HEK293 (cell line): ENCODE results near the gene PLCG1.

ENCODE experiments used
- CTCF ChIA-PET: fragments of 350-600 bp; formaldehyde crosslinking; extraction: SDS; loops from one replicate; lab custom pipeline; 2021; ENCODE audit warnings: antibody characterized with exemption; lab: Yijun Ruan, JAX
- POLR2A ChIA-PET: fragments of 300-600 bp; formaldehyde crosslinking; extraction: SDS; loops from one replicate; lab custom pipeline; 2020; ENCODE audit warnings: antibody characterized with exemption, inconsistent platforms; lab: Yijun Ruan, JAX
- H3K27ac ChIP-seq: fragments of 200-500 bp; sonication (Bioruptor generic); 2 replicates; pipeline ENCODE4 v1.5.1; 2014; ENCODE audit warnings: low read depth, low read length, control low read depth, inconsistent platforms; ENCODE audit errors: extremely low read depth
- H3K36me3 ChIP-seq, 2 experiments: fragments of 200-500 bp in 1 of 2; sonication (Bioruptor generic) in 1 of 2; 1 replicate in 1 of 2; 2 replicates in 1 of 2; pipeline ENCODE4 v1.5.1; 2014 to 2017; ENCODE audit warnings: inconsistent platforms in 2 of 2, low read length in 2 of 2; ENCODE audit not compliant: control insufficient read depth in 2 of 2, insufficient read depth in 1 of 2
- H3K4me1 ChIP-seq: fragments of 200-500 bp; sonication (Bioruptor generic); 2 replicates; pipeline ENCODE4 v1.5.1; 2014; ENCODE audit warnings: mild to moderate bottlenecking, low read length, inconsistent platforms; ENCODE audit not compliant: control insufficient read depth, insufficient read depth
- H3K4me3 ChIP-seq: 2 replicates; pipeline ENCODE4 v1.5.1; 2011; ENCODE audit warnings: low read depth, mild to moderate bottlenecking, control low read depth, low read length, moderate library complexity
- H3K9me3 ChIP-seq: fragments of 200-500 bp; sonication (Bioruptor generic); 2 replicates; pipeline ENCODE4 v1.5.1; 2014; ENCODE audit warnings: low read depth, low read length, inconsistent platforms; ENCODE audit not compliant: control insufficient read depth, insufficient read depth
- FEZF1 ChIP-seq: fragments of 450-650 bp; formaldehyde crosslinking; IDR thresholded peaks from 2 replicates; pipeline ENCODE4 v1.5.1; 2016; ENCODE audit warnings: missing biosample characterization, missing genetic modification characterization
- INSM2 ChIP-seq: fragments of 450-650 bp; formaldehyde crosslinking; IDR thresholded peaks from 2 replicates; pipeline ENCODE4 v1.5.1; 2016; ENCODE audit warnings: missing biosample characterization, missing genetic modification characterization
- KLF1 ChIP-seq: fragments of 450-650 bp; formaldehyde crosslinking; IDR thresholded peaks from 2 replicates; pipeline ENCODE4 v1.5.1; 2016; ENCODE audit warnings: missing biosample characterization, missing genetic modification characterization
- OVOL3 ChIP-seq: fragments of 450-650 bp; formaldehyde crosslinking; IDR thresholded peaks from 2 replicates; pipeline ENCODE4 v1.5.1; 2016; ENCODE audit warnings: missing biosample characterization, missing genetic modification characterization
- SALL2 ChIP-seq: fragments of 450-650 bp; formaldehyde crosslinking; IDR thresholded peaks from 2 replicates; pipeline ENCODE4 v1.5.0; 2017; ENCODE audit warnings: missing biosample characterization, mild to moderate bottlenecking, missing genetic modification characterization, borderline replicate concordance
- ZBTB8A ChIP-seq: fragments of 450-650 bp; formaldehyde crosslinking; IDR thresholded peaks from 2 replicates; pipeline ENCODE4 v1.5.1; 2016; ENCODE audit warnings: missing biosample characterization, missing genetic modification characterization
- ZEB2 ChIP-seq: fragments of 450-650 bp; formaldehyde crosslinking; IDR thresholded peaks from 2 replicates; pipeline ENCODE4 v1.5.1; 2016; ENCODE audit warnings: missing biosample characterization, missing genetic modification characterization
- ZNF132 ChIP-seq: fragments of 450-650 bp; formaldehyde crosslinking; IDR thresholded peaks from 2 replicates; pipeline ENCODE4 v1.5.1; 2017; ENCODE audit warnings: missing biosample characterization, missing genetic modification characterization, borderline replicate concordance
- ZNF146 ChIP-seq: fragments of 450-650 bp; formaldehyde crosslinking; IDR thresholded peaks from 2 replicates; pipeline ENCODE4 v1.5.1; 2016; ENCODE audit warnings: missing biosample characterization, missing genetic modification characterization
- ZNF16 ChIP-seq: fragments of 450-650 bp; formaldehyde crosslinking; IDR thresholded peaks from 2 replicates; pipeline ENCODE4 v1.5.1; 2016; ENCODE audit warnings: low read depth, missing biosample characterization, missing genetic modification characterization
- ZNF274 ChIP-seq, 2 experiments: fragments of 200-500 bp in 1 of 2; fragments of 450-650 bp in 1 of 2; sonication (Bioruptor generic) in 1 of 2; formaldehyde crosslinking in 1 of 2; IDR thresholded peaks; 2 replicates each; pipeline versions ENCODE4 v1.5.1 to v1.6.1; 2014 to 2016; ENCODE audit warnings: borderline replicate concordance in 1 of 2, inconsistent platforms in 1 of 2, low read length in 1 of 2, missing biosample characterization in 1 of 2, missing genetic modification characterization in 1 of 2
- ZNF341 ChIP-seq: fragments of 450-650 bp; formaldehyde crosslinking; IDR thresholded peaks from 2 replicates; pipeline ENCODE4; 2016; ENCODE audit warnings: low read depth, missing biosample characterization, missing genetic modification characterization
- ZNF416 ChIP-seq: fragments of 450-650 bp; formaldehyde crosslinking; IDR thresholded peaks from 2 replicates; pipeline ENCODE4 v1.5.1; 2016; ENCODE audit warnings: missing biosample characterization, missing genetic modification characterization
- ZNF521 ChIP-seq: fragments of 450-650 bp; formaldehyde crosslinking; IDR thresholded peaks from 2 replicates; pipeline ENCODE4 v1.5.1; 2017; ENCODE audit warnings: missing biosample characterization, mild to moderate bottlenecking, missing genetic modification characterization
- ZNF548 ChIP-seq: fragments of 450-650 bp; formaldehyde crosslinking; IDR thresholded peaks from 2 replicates; pipeline ENCODE4 v1.5.1; 2016; ENCODE audit warnings: missing biosample characterization, missing genetic modification characterization
- ZNF585B ChIP-seq: fragments of 450-650 bp; formaldehyde crosslinking; IDR thresholded peaks from 2 replicates; pipeline ENCODE4 v1.5.1; 2016; ENCODE audit warnings: missing biosample characterization, missing genetic modification characterization
- ZNF704 ChIP-seq: fragments of 450-650 bp; formaldehyde crosslinking; IDR thresholded peaks from 2 replicates; pipeline ENCODE4 v1.5.1; 2016; ENCODE audit warnings: missing biosample characterization, missing genetic modification characterization
- ZNF843 ChIP-seq: fragments of 450-650 bp; formaldehyde crosslinking; IDR thresholded peaks from 2 replicates; pipeline ENCODE4 v1.5.1; 2016; ENCODE audit warnings: missing biosample characterization, missing genetic modification characterization
- TF ChIP-seq, protein P1 (sequence below): fragments of 450-650 bp; formaldehyde crosslinking; IDR thresholded peaks from 2 replicates; pipeline ENCODE4 v1.5.1; 2016; ENCODE audit warnings: missing biosample characterization, missing genetic modification characterization
- TF ChIP-seq, protein P2 (sequence below): fragments of 450-650 bp; formaldehyde crosslinking; IDR thresholded peaks from 2 replicates; pipeline ENCODE4 v1.5.1; 2016; ENCODE audit warnings: missing biosample characterization, missing genetic modification characterization, borderline replicate concordance
- TF ChIP-seq, protein P3 (sequence below): fragments of 450-650 bp; formaldehyde crosslinking; conservative IDR thresholded peaks from 2 replicates; pipeline ENCODE4 v1.5.1; 2016; ENCODE audit warnings: low read depth, missing biosample characterization, missing genetic modification characterization
- TF ChIP-seq, protein P4 (sequence below): fragments of 450-650 bp; formaldehyde crosslinking; IDR thresholded peaks from 2 replicates; pipeline ENCODE4 v1.5.1; 2016; ENCODE audit warnings: missing biosample characterization, missing genetic modification characterization

Gene PLCG1

DNA sequence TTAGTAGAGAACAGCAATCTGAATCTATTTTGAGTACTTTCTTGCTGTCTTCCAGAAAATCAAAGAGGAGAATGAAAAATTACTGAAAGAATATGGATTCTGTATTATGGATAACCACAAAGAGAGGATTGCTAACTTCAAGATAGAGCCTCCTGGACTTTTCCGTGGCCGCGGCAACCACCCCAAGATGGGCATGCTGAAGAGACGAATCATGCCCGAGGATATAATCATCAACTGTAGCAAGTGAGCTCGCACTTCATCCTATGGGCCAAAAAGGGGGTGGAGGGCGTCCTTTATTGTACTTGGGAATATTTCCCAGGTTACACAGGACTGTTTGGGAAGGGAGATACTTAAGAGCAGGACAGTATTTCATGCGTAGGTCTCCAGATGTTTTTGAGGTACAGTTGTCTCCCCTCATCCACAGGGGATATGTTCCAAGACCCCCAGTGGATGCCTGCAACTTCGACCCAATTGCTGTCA is 37.3 kb upstream of the PLCG1 start (continued):
- TF ChIP-seq ZNF132 (tag by site-specific recombination) (no peak), ZBTB8A (no peak), ZNF521 (tag by site-specific recombination) (no peak), ZNF548 (no peak), ZNF341 (tag by site-specific recombination) (no peak), ZNF843 (tag by site-specific recombination) (no peak)

DNA sequence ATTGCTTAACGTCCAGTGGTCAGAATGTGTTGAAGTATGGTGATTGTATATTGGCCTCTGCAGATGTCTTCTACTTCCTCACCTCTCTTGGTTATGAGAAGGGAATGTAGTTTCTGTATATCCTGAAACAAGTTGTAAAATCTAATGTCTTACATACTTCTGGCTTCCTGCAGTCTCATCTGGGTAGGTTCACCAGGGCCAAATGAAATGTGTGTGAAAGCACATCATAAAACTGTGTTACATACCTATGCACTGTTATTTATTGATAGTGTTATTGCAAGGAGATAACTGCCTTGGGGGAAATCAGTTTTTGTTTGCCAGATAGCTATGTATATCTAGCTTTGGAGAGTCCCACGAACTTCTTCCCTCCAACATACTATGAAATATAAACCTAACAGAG is 35.7 kb upstream of the PLCG1 start:
- TF ChIP-seq, protein P1, sequence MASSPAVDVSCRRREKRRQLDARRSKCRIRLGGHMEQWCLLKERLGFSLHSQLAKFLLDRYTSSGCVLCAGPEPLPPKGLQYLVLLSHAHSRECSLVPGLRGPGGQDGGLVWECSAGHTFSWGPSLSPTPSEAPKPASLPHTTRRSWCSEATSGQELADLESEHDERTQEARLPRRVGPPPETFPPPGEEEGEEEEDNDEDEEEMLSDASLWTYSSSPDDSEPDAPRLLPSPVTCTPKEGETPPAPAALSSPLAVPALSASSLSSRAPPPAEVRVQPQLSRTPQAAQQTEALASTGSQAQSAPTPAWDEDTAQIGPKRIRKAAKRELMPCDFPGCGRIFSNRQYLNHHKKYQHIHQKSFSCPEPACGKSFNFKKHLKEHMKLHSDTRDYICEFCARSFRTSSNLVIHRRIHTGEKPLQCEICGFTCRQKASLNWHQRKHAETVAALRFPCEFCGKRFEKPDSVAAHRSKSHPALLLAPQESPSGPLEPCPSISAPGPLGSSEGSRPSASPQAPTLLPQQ, result no peak
- TF ChIP-seq INSM2 (tag by site-specific recombination) (no peak), ZNF704 (tag by site-specific recombination) (no peak), KLF1 (tag by site-specific recombination) (no peak), SALL2 (no peak), ZNF416 (tag by site-specific recombination) (no peak), FEZF1 (tag by site-specific recombination) (no peak), ZNF132 (tag by site-specific recombination) (no peak), ZNF16 (tag by site-specific recombination) (no peak), OVOL3 (tag by site-specific recombination) (no peak), ZNF274 (IDR thresholded peaks at IDR 0.05; ENCODE audit: low read length) (no peak), ZNF274 (tag by site-specific recombination; IDR thresholded peaks at IDR 0.05; ENCODE audit: borderline replicate concordance) (no peak), ZNF585B (tag by site-specific recombination) (no peak), ZNF146 (tag by site-specific recombination) (no peak), ZEB2 (tag by site-specific recombination) (no peak)
- TF ChIP-seq, protein P2, sequence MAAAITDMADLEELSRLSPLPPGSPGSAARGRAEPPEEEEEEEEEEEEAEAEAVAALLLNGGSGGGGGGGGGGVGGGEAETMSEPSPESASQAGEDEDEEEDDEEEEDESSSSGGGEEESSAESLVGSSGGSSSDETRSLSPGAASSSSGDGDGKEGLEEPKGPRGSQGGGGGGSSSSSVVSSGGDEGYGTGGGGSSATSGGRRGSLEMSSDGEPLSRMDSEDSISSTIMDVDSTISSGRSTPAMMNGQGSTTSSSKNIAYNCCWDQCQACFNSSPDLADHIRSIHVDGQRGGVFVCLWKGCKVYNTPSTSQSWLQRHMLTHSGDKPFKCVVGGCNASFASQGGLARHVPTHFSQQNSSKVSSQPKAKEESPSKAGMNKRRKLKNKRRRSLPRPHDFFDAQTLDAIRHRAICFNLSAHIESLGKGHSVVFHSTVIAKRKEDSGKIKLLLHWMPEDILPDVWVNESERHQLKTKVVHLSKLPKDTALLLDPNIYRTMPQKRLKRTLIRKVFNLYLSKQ (tag by site-specific recombination), result no peak
- TF ChIP-seq, protein P3, sequence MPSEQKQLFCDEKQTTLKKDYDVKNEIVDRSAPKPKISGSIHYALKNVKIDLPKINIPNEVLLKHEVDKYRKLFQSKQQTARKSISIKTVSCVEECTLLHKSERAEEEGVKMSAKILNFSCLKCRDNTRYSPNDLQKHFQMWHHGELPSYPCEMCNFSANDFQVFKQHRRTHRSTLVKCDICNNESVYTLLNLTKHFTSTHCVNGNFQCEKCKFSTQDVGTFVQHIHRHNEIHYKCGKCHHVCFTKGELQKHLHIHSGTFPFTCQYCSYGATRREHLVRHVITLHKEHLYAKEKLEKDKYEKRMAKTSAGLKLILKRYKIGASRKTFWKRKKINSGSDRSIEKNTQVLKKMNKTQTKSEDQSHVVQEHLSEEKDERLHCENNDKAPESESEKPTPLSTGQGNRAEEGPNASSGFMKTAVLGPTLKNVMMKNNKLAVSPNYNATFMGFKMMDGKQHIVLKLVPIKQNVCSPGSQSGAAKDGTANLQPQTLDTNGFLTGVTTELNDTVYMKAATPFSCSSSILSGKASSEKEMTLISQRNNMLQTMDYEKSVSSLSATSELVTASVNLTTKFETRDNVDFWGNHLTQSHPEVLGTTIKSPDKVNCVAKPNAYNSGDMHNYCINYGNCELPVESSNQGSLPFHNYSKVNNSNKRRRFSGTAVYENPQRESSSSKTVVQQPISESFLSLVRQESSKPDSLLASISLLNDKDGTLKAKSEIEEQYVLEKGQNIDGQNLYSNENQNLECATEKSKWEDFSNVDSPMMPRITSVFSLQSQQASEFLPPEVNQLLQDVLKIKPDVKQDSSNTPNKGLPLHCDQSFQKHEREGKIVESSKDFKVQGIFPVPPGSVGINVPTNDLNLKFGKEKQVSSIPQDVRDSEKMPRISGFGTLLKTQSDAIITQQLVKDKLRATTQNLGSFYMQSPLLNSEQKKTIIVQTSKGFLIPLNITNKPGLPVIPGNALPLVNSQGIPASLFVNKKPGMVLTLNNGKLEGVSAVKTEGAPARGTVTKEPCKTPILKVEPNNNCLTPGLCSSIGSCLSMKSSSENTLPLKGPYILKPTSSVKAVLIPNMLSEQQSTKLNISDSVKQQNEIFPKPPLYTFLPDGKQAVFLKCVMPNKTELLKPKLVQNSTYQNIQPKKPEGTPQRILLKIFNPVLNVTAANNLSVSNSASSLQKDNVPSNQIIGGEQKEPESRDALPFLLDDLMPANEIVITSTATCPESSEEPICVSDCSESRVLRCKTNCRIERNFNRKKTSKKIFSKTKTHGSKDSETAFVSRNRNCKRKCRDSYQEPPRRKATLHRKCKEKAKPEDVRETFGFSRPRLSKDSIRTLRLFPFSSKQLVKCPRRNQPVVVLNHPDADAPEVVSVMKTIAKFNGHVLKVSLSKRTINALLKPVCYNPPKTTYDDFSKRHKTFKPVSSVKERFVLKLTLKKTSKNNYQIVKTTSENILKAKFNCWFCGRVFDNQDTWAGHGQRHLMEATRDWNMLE (tag by site-specific recombination), result no peak
- TF ChIP-seq, protein P4, sequence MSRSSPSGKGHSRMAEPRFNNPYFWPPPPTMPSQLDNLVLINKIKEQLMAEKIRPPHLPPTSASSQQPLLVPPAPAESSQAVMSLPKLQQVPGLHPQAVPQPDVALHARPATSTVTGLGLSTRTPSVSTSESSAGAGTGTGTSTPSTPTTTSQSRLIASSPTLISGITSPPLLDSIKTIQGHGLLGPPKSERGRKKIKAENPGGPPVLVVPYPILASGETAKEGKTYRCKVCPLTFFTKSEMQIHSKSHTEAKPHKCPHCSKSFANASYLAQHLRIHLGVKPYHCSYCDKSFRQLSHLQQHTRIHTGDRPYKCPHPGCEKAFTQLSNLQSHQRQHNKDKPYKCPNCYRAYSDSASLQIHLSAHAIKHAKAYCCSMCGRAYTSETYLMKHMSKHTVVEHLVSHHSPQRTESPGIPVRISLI (tag by site-specific recombination), result no peak
- Histone ChIP-seq H3K4me1 (no peaks in the 10 kb centered on the region), H3K9me3 (no peaks in the 10 kb centered on the region), H3K27ac (no peak overlapping the region), H3K36me3 (peaks cover 42 to 85% of the 10 kb centered on the region in 2 experiments), H3K4me3 (no peak overlapping the region)
- ChIA-PET CTCF (interaction anchor here (12.4 kb wide), 1 partner anchor 135 kb away, joined by 117 read pairs; no protein-coding TSS in a partner anchor), POLR2A (no interaction called here)
